Adrenal gland (tissue), 5 donors: ENCODE data around the gene FMN1.

Experiments
- POLR2A ChIP-seq, 2 donors: fragments of 450-650 bp; IDR thresholded peaks; one replicate each; pipeline ENCODE4 v1.6.1; 2017; ENCODE audit warnings: antibody characterized with exemption in 2 of 2, mild to moderate bottlenecking in 2 of 2, moderate library complexity in 1 of 2
- TF ChIP-seq, protein P1 (sequence below), 6 experiments: fragments of 450-650 bp in 4 of 6; fragments of 200-600 bp in 2 of 6; sonication (generic) in 1 of 6; IDR thresholded peaks; 1 replicate in 5 of 6; 2 replicates in 1 of 6; pipeline versions ENCODE4 v1.5.1 to v1.8.0; 2016 to 2021; ENCODE audit warnings: antibody characterized with exemption in 6 of 6, mild to moderate bottlenecking in 2 of 6, moderate library complexity in 1 of 6
- donor health status: DM: no; HTN: no; CAD: no.

DNA sequence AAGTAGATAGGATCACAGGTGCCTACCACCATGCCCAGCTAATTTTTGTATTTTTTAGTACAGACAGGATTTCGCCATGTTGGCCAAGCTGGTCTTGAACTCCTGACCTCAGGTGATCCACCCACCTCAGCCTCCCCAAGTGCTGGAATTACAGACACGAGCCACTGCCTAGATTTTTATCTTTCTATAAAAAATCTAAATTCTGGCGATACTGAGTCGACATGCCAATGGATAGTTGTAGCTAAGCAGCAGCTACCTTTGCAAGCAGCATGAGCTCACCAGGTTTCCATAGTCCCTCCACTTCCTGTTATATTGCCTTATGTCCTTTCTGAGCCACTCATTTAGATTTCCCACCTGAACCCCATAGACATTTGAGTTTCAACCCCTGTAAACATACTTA, 13.1 kb upstream of the FMN1 start:
- TF ChIP-seq, protein P1, sequence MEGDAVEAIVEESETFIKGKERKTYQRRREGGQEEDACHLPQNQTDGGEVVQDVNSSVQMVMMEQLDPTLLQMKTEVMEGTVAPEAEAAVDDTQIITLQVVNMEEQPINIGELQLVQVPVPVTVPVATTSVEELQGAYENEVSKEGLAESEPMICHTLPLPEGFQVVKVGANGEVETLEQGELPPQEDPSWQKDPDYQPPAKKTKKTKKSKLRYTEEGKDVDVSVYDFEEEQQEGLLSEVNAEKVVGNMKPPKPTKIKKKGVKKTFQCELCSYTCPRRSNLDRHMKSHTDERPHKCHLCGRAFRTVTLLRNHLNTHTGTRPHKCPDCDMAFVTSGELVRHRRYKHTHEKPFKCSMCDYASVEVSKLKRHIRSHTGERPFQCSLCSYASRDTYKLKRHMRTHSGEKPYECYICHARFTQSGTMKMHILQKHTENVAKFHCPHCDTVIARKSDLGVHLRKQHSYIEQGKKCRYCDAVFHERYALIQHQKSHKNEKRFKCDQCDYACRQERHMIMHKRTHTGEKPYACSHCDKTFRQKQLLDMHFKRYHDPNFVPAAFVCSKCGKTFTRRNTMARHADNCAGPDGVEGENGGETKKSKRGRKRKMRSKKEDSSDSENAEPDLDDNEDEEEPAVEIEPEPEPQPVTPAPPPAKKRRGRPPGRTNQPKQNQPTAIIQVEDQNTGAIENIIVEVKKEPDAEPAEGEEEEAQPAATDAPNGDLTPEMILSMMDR (IDR thresholded peaks at IDR 0.05): no peak
- no peak for TF ChIP-seq POLR2A (IDR thresholded peaks at IDR 0.05)
